OCI-LY3 (cell line): Measurements from ENCODE around the gene TSC22D1.

Experiments used
- CTCF ChIP-seq: fragments of 200-600, 300-600 bp; sonication (generic); IDR thresholded peaks from 2 replicates; pipeline ENCODE4 v1.5.1; 2014; ENCODE audit warnings: antibody characterized with exemption, low read length, low read depth
- EZH2phosphoT487 ChIP-seq: fragments of 200-600 bp; shearing (Covaris generic); IDR thresholded peaks from 2 replicates; pipeline ENCODE4 v1.6.1; 2018; ENCODE audit warnings: antibody characterized with exemption, mixed run types, low read depth

DNA sequence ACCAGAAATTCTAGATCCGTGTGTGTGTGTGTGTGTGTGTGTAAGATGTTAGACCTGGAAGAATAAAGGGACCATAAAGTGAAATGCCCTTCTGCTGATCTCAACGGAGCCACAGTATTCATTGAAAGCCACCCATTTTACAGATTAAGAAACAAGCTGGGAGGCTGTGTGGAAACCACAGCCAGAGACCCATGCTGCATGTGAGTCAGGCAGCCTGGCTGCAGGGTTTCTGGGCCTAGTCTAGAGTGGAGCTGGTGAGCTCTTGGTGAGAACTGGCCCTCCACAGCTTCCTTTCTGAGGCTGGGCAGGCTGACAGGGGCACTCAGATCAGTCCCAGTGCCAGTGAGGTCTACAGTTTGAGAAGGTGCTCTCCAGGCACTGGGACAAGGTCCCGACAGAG is 127.3 kb downstream of the TSC22D1 start:
- TF ChIP-seq CTCF, result no peak
- TF ChIP-seq EZH2phosphoT487, result no peak
